ENCODE measurements around the gene RPUSD2. TPM values are rescaled to one million over a fixed set of nuclear protein-coding genes. Genes with fewer than 3 reads are reported as not detected.

Gene RPUSD2
- total and polyA plus RNA-seq, 7 experiments from 2014 or later: 10.6 to 25.9 (median 18.4) TPM

DNA sequence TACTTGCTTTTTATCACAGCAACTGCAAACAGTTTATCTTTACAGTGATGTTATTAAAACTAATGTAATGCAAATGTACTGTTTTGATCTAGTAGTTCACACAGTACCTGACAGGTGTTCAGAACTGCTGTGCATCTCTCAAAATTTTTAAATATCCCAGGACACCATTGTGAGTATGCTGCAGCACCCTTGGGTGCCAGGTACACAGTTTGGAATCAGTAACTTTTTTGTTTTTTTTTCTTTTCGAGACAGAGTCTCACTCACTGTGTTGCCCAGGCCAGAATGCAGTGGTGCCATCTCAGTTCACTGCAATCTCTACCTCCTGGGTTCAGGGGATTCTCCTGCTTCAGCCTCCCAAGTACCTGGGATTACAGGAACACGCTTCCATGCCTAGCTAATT is 27.9 kb downstream of the RPUSD2 start:
- H3K4me1 ChIP-seq (ENCODE audit: control insufficient read depth in 2 of 2, insufficient read depth in 2 of 2, low read length in 2 of 2): peaks cover 8 to 11% of the 10 kb centered on the region in 2 donors
- Mint-ChIP-seq H3K4me3 (no peak overlapping the region), H3K9me3 (peaks cover 0 to 5% (median 0%) of the 10 kb centered on the region in 11 donors), H3K27me3 (peaks cover 0 to 12% (median 6%) of the 10 kb centered on the region in 5 donors), H3K36me3 (peaks cover 0 to 1% (median 0%) of the 10 kb centered on the region in 5 donors), H3K27ac (no peak overlapping the region), H3K4me1 (peaks cover 7 to 31% (median 17%) of the 10 kb centered on the region in 7 donors)
- H3K36me3 ChIP-seq (ENCODE audit: control insufficient read depth in 2 of 3, insufficient read depth in 3 of 3, low read length in 3 of 3): no peaks in the 10 kb centered on the region
- POLR2A ChIA-PET: no interaction called here
- H3K9me3 ChIP-seq (ENCODE audit: control insufficient read depth in 2 of 3, low read length in 3 of 3): no peaks in the 10 kb centered on the region
- H3K27me3 ChIP-seq (ENCODE audit: control insufficient read depth in 2 of 2, insufficient read depth in 2 of 2, low read length in 2 of 2): no peaks in the 10 kb centered on the region
- ATAC-seq: no peak
- no peak overlapping the region for H3K27ac ChIP-seq (ENCODE audit: low read depth, low read length)
- no peak for DNase-seq
- CTCF ChIA-PET: no interaction called here
- H3K4me3 ChIP-seq (ENCODE audit: low read length): no peak overlapping the region
- intact Hi-C loops (cut with micrococcal nuclease): loop anchor here (10.0 kb wide), 2 partner anchors 298 to 812 kb away; partner anchors contain the start of genes FSIP1 (in 1 of the 2) and VPS18 (in 1 of the 2)

DNA sequence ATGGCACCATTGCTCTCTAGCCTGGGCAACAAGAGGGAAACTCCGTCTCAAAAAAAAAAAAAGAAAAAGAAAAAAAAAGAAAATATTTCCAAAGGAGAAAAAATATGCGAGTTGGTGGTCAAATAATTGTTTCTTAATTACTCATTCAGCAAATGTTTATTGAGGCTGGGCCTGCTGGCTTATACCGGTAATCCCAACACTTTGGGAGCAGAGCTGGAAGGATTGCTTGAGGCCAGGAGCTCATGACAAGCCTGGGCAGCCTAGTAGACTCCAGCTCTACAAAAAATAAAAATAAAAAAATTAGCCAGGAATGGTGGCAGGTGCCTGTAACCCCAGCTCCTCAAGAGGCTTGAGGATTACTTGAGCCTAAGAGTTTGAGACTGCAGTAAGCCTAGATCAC is 29.0 kb downstream of the RPUSD2 start:
- H3K36me3 Mint-ChIP-seq: peaks cover 0 to 1% (median 0%) of the 10 kb centered on the region in 5 donors
- POLR2A ChIA-PET: interaction anchor here (0.6 kb wide), 1 partner anchor 19 kb away, joined by 3 read pairs; no protein-coding TSS in a partner anchor
- intact Hi-C loops (cut with micrococcal nuclease): loop anchor here (10.0 kb wide), 2 partner anchors 297 to 813 kb away; partner anchors contain the start of genes FSIP1 (in 1 of the 2) and VPS18 (in 1 of the 2)
- no peak for DNase-seq
- no peak for ATAC-seq
- no peaks in the 10 kb centered on the region for H3K27me3 ChIP-seq (ENCODE audit: control insufficient read depth in 2 of 2, insufficient read depth in 2 of 2, low read length in 2 of 2)
- no peak overlapping the region for H3K27ac Mint-ChIP-seq
- peaks cover 0 to 12% (median 6%) of the 10 kb centered on the region in 5 donors for H3K27me3 Mint-ChIP-seq
- H3K4me3 Mint-ChIP-seq: no peak overlapping the region
- H3K36me3 ChIP-seq (ENCODE audit: control insufficient read depth in 2 of 3, insufficient read depth in 3 of 3, low read length in 3 of 3): no peaks in the 10 kb centered on the region
- peaks cover 6 to 28% (median 15%) of the 10 kb centered on the region in 7 donors for H3K4me1 Mint-ChIP-seq
- peaks cover 5 to 10% of the 10 kb centered on the region in 2 donors for H3K4me1 ChIP-seq (ENCODE audit: control insufficient read depth in 2 of 2, insufficient read depth in 2 of 2, low read length in 2 of 2)
- CTCF ChIA-PET: no interaction called here
- no peak overlapping the region for H3K27ac ChIP-seq (ENCODE audit: low read depth, low read length)
- no peaks in the 10 kb centered on the region for H3K9me3 ChIP-seq (ENCODE audit: control insufficient read depth in 2 of 3, low read length in 3 of 3)
- peaks cover 0 to 5% (median 0%) of the 10 kb centered on the region in 11 donors for H3K9me3 Mint-ChIP-seq
- no peak overlapping the region for H3K4me3 ChIP-seq (ENCODE audit: low read length)

DNA sequence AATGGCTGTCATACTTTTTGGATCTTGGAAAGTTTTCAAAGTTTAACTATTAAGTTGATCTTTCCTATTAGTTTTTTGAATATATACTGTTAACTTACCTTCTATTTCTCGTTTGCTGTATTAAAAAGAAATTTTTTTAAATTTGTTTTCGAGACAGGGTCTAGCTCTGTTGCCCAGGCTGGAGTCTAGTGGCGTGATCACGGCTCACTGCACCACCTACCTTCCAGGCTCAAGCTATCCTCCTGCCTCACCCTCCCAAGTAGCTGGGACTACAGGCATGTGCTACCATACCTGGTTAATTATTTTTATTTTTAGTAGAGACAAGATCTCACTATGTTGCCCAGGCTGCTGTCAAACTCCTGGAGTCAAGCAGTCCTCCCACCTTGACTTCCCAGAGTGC is 29.6 kb downstream of the RPUSD2 start:
- peaks cover 0 to 4% (median 0%) of the 10 kb centered on the region in 11 donors for H3K9me3 Mint-ChIP-seq

DNA sequence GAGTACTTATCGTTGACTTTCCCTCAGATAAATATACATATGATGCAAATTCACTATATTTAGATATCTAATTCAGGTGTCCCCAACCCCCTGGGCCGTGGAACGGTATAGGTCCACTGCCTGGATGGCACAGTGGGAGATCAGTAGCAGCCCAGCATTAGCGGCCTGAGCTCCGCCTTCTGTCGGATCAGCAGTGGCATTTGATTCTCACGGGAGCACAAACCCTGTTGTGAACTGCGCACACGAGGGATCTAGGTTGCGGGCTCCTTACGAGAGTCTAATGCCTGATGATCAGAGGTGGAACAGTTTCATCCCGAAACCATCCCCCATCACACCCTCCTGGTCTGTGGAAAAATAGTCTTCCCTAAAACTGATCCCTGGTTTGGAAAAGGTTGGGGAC is 31.9 kb downstream of the RPUSD2 start:
- Mint-ChIP-seq H3K27me3 (peaks cover 0 to 5% (median 0%) of the 10 kb centered on the region in 5 donors), H3K36me3 (peaks cover 0 to 2% (median 0%) of the 10 kb centered on the region in 5 donors), H3K9me3 (no peaks in the 10 kb centered on the region), H3K4me1 (peaks cover 0 to 20% (median 0%) of the 10 kb centered on the region in 7 donors), H3K4me3 (no peak overlapping the region), H3K27ac (no peak overlapping the region)
- ChIA-PET POLR2A (interaction anchor here (1.1 kb wide), 1 partner anchor 32 kb away, joined by 3 read pairs; the partner anchor contains the start of gene RPUSD2), CTCF (interaction anchor here (0.6 to 1.2 kb wide), 2 partner anchors 11 to 203 kb away, joined by 3 to 8 read pairs; no protein-coding TSS in a partner anchor)
- Histone ChIP-seq H3K9me3 (ENCODE audit: control insufficient read depth in 2 of 3, low read length in 3 of 3) (no peaks in the 10 kb centered on the region), H3K4me3 (ENCODE audit: low read length) (no peak overlapping the region), H3K27me3 (ENCODE audit: control insufficient read depth in 2 of 2, insufficient read depth in 2 of 2, low read length in 2 of 2) (no peaks in the 10 kb centered on the region), H3K4me1 (ENCODE audit: control insufficient read depth in 2 of 2, insufficient read depth in 2 of 2, low read length in 2 of 2) (no peaks in the 10 kb centered on the region), H3K27ac (ENCODE audit: low read depth, low read length) (no peak overlapping the region), H3K36me3 (ENCODE audit: control insufficient read depth in 2 of 3, insufficient read depth in 3 of 3, low read length in 3 of 3) (no peaks in the 10 kb centered on the region)
- ATAC-seq (no peak), DNase-seq (no peak)
- intact Hi-C loops (cut with micrococcal nuclease): no loop called here

More for the DNA sequence above, 29.6 kb downstream of the RPUSD2 start:
- peaks cover 4 to 24% (median 10%) of the 10 kb centered on the region in 7 donors for H3K4me1 Mint-ChIP-seq
- H3K27ac ChIP-seq (ENCODE audit: low read depth, low read length): no peak overlapping the region
- peaks cover 0 to 7% of the 10 kb centered on the region in 2 donors for H3K4me1 ChIP-seq (ENCODE audit: control insufficient read depth in 2 of 2, insufficient read depth in 2 of 2, low read length in 2 of 2)
- H3K36me3 ChIP-seq (ENCODE audit: control insufficient read depth in 2 of 3, insufficient read depth in 3 of 3, low read length in 3 of 3): no peaks in the 10 kb centered on the region
- no peak overlapping the region for H3K4me3 Mint-ChIP-seq
- peaks cover 0 to 12% (median 6%) of the 10 kb centered on the region in 5 donors for H3K27me3 Mint-ChIP-seq
- H3K27me3 ChIP-seq (ENCODE audit: control insufficient read depth in 2 of 2, insufficient read depth in 2 of 2, low read length in 2 of 2): no peaks in the 10 kb centered on the region
- ATAC-seq: no peak
- no peak overlapping the region for H3K4me3 ChIP-seq (ENCODE audit: low read length)
- ChIA-PET POLR2A (interaction anchor here (0.6 kb wide), 1 partner anchor 19 kb away, joined by 3 read pairs; no protein-coding TSS in a partner anchor), CTCF (no interaction called here)
- H3K27ac Mint-ChIP-seq: no peak overlapping the region
- peaks cover 0 to 1% (median 0%) of the 10 kb centered on the region in 5 donors for H3K36me3 Mint-ChIP-seq
- H3K9me3 ChIP-seq (ENCODE audit: control insufficient read depth in 2 of 3, low read length in 3 of 3): no peaks in the 10 kb centered on the region
- DNase-seq: no peak
- intact Hi-C loops (cut with micrococcal nuclease): loop anchor here (10.0 kb wide), 2 partner anchors 296 to 814 kb away; partner anchors contain the start of genes FSIP1 (in 1 of the 2) and VPS18 (in 1 of the 2)

- no peaks in the 10 kb centered on the region for H3K36me3 ChIP-seq (ENCODE audit: control insufficient read depth in 2 of 3, insufficient read depth in 3 of 3, low read length in 3 of 3)
Observed at GRCh38 chr15:40603935-40604334, 34.8 kb downstream of the RPUSD2 start.

GRCh38 chr15:40613080-40613479 is 44.0 kb downstream of the RPUSD2 start:
- intact Hi-C loops (cut with micrococcal nuclease): no loop called here
- no peaks in the 10 kb centered on the region for H3K27me3 ChIP-seq (ENCODE audit: control insufficient read depth in 2 of 2, insufficient read depth in 2 of 2, low read length in 2 of 2)
- H3K27ac ChIP-seq (ENCODE audit: low read depth, low read length): no peak overlapping the region
- ChIA-PET POLR2A (no interaction called here), CTCF (no interaction called here)
- Mint-ChIP-seq H3K27ac (no peak overlapping the region), H3K9me3 (no peaks in the 10 kb centered on the region), H3K27me3 (no peaks in the 10 kb centered on the region), H3K4me1 (no peaks in the 10 kb centered on the region), H3K36me3 (peaks cover 0 to 9% (median 0%) of the 10 kb centered on the region in 5 donors), H3K4me3 (no peak overlapping the region)
- no peaks in the 10 kb centered on the region for H3K36me3 ChIP-seq (ENCODE audit: control insufficient read depth in 2 of 3, insufficient read depth in 3 of 3, low read length in 3 of 3)
- DNase-seq (no peak), ATAC-seq (no peak)
- H3K4me3 ChIP-seq (ENCODE audit: low read length): no peak overlapping the region
- H3K9me3 ChIP-seq (ENCODE audit: control insufficient read depth in 2 of 3, low read length in 3 of 3): no peaks in the 10 kb centered on the region
- no peaks in the 10 kb centered on the region for H3K4me1 ChIP-seq (ENCODE audit: control insufficient read depth in 2 of 2, insufficient read depth in 2 of 2, low read length in 2 of 2)

More at GRCh38 chr15:40603935-40604334, 34.8 kb downstream of the RPUSD2 start:
- POLR2A ChIA-PET: interaction anchor here (0.7 kb wide), 1 partner anchor 151 kb away, joined by 3 read pairs; no protein-coding TSS in a partner anchor
- Histone ChIP-seq H3K9me3 (ENCODE audit: control insufficient read depth in 2 of 3, low read length in 3 of 3) (no peaks in the 10 kb centered on the region), H3K27me3 (ENCODE audit: control insufficient read depth in 2 of 2, insufficient read depth in 2 of 2, low read length in 2 of 2) (no peaks in the 10 kb centered on the region), H3K4me3 (ENCODE audit: low read length) (no peak overlapping the region), H3K4me1 (ENCODE audit: control insufficient read depth in 2 of 2, insufficient read depth in 2 of 2, low read length in 2 of 2) (no peaks in the 10 kb centered on the region), H3K27ac (ENCODE audit: low read depth, low read length) (no peak overlapping the region)
- no peak overlapping the region for H3K4me3 Mint-ChIP-seq
- H3K27ac Mint-ChIP-seq: no peak overlapping the region
- H3K36me3 Mint-ChIP-seq: peaks cover 0 to 4% (median 0%) of the 10 kb centered on the region in 5 donors
- intact Hi-C loops (cut with micrococcal nuclease): no loop called here
- DNase-seq (no peak), ATAC-seq (no peak)
- H3K4me1 Mint-ChIP-seq: peaks cover 0 to 16% (median 0%) of the 10 kb centered on the region in 7 donors
- no peaks in the 10 kb centered on the region for H3K27me3 Mint-ChIP-seq
- CTCF ChIA-PET: interaction anchor here (1.5 kb wide), 1 partner anchor 14 kb away, joined by 5 read pairs; no protein-coding TSS in a partner anchor
- H3K9me3 Mint-ChIP-seq: no peaks in the 10 kb centered on the region
